CD4-positive, CD25-positive, alpha-beta regulatory T cell (primary cell): Measurements from ENCODE around the gene OR2A14. TPM values are rescaled to one million over a fixed set of nuclear protein-coding genes. Genes with fewer than 3 reads are reported as not detected.
A peak's percentile ranks its signal among the peaks of the same experiment; 100 is the strongest.

Experiments
- ATAC-seq, 2 donors: fragments of 150-1000 bp; cut with Tn5 transposase; one replicate each; pipeline ENCODE4 v1.10.0; 2021; ENCODE audit warnings: low read depth in 2 of 2, moderate number of reproducible peaks in 2 of 2, moderate library complexity in 1 of 2
- DNase-seq, 3 donors: peaks; one replicate each; pipeline versions ENCODE4 v3.0.0 to v3.0.0-alpha.2; 2012 to 2022; ENCODE audit warnings: mixed read lengths in 1 of 3
- H3K27ac ChIP-seq: one replicate; pipeline ENCODE4 v1.7.0; 2013; ENCODE audit warnings: mild to moderate bottlenecking, low read length; ENCODE audit not compliant: insufficient read depth, poor library complexity, severe bottlenecking
- H3K27me3 ChIP-seq: one replicate; pipeline ENCODE4 v1.7.0; 2013; ENCODE audit warnings: low read length; ENCODE audit not compliant: control insufficient read depth, insufficient read depth
- H3K36me3 ChIP-seq: one replicate; pipeline ENCODE4 v1.7.0; 2013; ENCODE audit warnings: mild to moderate bottlenecking, low read length, moderate library complexity; ENCODE audit not compliant: control insufficient read depth, insufficient read depth
- H3K4me1 ChIP-seq: 2 replicates; pipeline ENCODE4 v1.7.0; 2013; ENCODE audit warnings: mild to moderate bottlenecking, low read length; ENCODE audit not compliant: insufficient read depth, control insufficient read depth, poor library complexity, severe bottlenecking
- H3K4me3 ChIP-seq: one replicate; pipeline ENCODE4 v1.7.0; 2013; ENCODE audit warnings: low read depth, mild to moderate bottlenecking, low read length, moderate library complexity
- H3K9me3 ChIP-seq, 2 experiments: 1 replicate in 1 of 2; 2 replicates in 1 of 2; pipeline ENCODE4 v1.7.0; 2013; ENCODE audit warnings: low read length in 2 of 2, mild to moderate bottlenecking in 1 of 2, moderate library complexity in 1 of 2; ENCODE audit not compliant: control insufficient read depth in 2 of 2
- H3K27ac Mint-ChIP-seq, 3 donors: one replicate each; pipeline ENCODE4 v1.8.0; 2020 to 2022; ENCODE audit warnings: mild to moderate bottlenecking in 3 of 3, mixed read lengths in 3 of 3, moderate library complexity in 2 of 3
- H3K27me3 Mint-ChIP-seq: one replicate; pipeline ENCODE4 v1.8.0; 2022; ENCODE audit warnings: mild to moderate bottlenecking, mixed read lengths
- H3K36me3 Mint-ChIP-seq: one replicate; pipeline ENCODE4 v1.8.0; 2020; ENCODE audit warnings: mixed read lengths
- H3K4me1 Mint-ChIP-seq, 4 donors: one replicate each; pipeline ENCODE4 v1.8.0; 2020 to 2022; ENCODE audit warnings: mixed read lengths in 4 of 4, mild to moderate bottlenecking in 1 of 4
- H3K4me3 Mint-ChIP-seq, 4 donors: one replicate each; pipeline ENCODE4 v1.8.0; 2020 to 2022; ENCODE audit warnings: mild to moderate bottlenecking in 4 of 4, mixed read lengths in 4 of 4, moderate library complexity in 3 of 4
- H3K9me3 Mint-ChIP-seq, 7 donors: one replicate each; pipeline ENCODE4 v1.8.0; 2020 to 2022; ENCODE audit warnings: mixed read lengths in 7 of 7, mild to moderate bottlenecking in 3 of 7, moderate library complexity in 2 of 7
- polyA plus RNA-seq, 4 donors: library from polyadenylated mRNA; unstranded; fragments of 300-500 nt; fragmentation: Illumina TruSeq; gene quantifications; one replicate each; pipeline ENCODE4 v1.2.3, GENCODE V29; 2021
- total RNA-seq: library from RNA; stranded (reverse); gene quantifications from one replicate; pipeline ENCODE4 v1.2.3, GENCODE V29; 2022

OR2A14 gene
- total RNA-seq = not detected
- polyA plus RNA-seq = not detected

GRCh38 chr7:144122876-144123275 lies at the start of gene OR2A14:
OR2A14 (plus strand) TSS chr7:144123176; CDS start chr7:144129113, 5,937 bp downstream.
- ATAC-seq (no peak), DNase-seq (no peak)
- Histone ChIP-seq H3K4me3 (no peak within 1 kb of the TSS), H3K4me1 (no peaks in the 10 kb centered on the region), H3K36me3 (no peaks in the 10 kb centered on the region), H3K9me3 (no peaks in the 10 kb centered on the region), H3K27ac (no peak within 1 kb of the TSS), H3K27me3 (no peaks in the 10 kb centered on the region)
- Mint-ChIP-seq H3K27me3 (peaks cover 11% of the 10 kb centered on the region), H3K4me3 (no peak within 1 kb of the TSS), H3K9me3 (peaks cover 0 to 2% (median 0%) of the 10 kb centered on the region in 7 donors), H3K36me3 (peaks cover 3% of the 10 kb centered on the region), H3K4me1 (peaks cover 0 to 6% (median 0%) of the 10 kb centered on the region in 4 donors), H3K27ac (peak within 1 kb of the TSS in 2 of 3 donors; percentile 35 to 45)

- ATAC-seq = no peak
- peaks cover 7% of the 10 kb centered on the region for H3K27me3 Mint-ChIP-seq
Measured at GRCh38 chr7:144074374-144074773, 48.6 kb upstream of the OR2A14 start.

DNA sequence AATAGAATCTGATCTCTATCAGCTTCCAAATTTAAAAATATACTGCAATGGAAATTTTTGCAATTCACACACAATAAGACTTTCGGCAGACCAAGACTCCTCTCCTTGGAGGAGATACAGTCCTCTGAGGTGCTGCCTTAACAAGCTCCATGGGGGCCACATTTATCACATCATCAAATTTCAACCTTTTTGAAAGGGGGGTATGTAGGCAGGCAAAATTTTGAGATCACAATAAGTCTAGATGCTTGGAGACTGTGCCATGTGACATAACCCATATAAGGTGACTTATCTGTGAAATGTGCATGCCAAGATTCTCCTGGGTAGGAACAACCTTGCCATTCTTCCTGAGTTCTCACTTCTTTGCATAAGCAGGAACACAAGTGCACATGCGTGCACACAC lies 37.0 kb upstream of the OR2A14 start, which contains the start of gene OR2A12:
OR2A12 (plus strand) TSS at position 301 of the 400 bp plus-strand sequence. CDS start 8,830 bp downstream, outside the sequence.
- no peak for ATAC-seq
- H3K36me3 ChIP-seq = no peaks in the 10 kb centered on the region
- no peak for DNase-seq
- no peak within 1 kb of the TSS for H3K27ac Mint-ChIP-seq
- no peak within 1 kb of the TSS for H3K4me3 Mint-ChIP-seq
- H3K9me3 Mint-ChIP-seq = peaks cover 0 to 5% (median 1%) of the 10 kb centered on the region in 7 donors
- H3K9me3 ChIP-seq = peaks cover 0 to 3% of the 10 kb centered on the region in 2 experiments
- no peaks in the 10 kb centered on the region for H3K4me1 ChIP-seq
- no peaks in the 10 kb centered on the region for H3K27me3 ChIP-seq
- no peak within 1 kb of the TSS for H3K4me3 ChIP-seq
- H3K27ac ChIP-seq = no peak within 1 kb of the TSS
- no peaks in the 10 kb centered on the region for H3K4me1 Mint-ChIP-seq
- H3K36me3 Mint-ChIP-seq = no peaks in the 10 kb centered on the region
- no peaks in the 10 kb centered on the region for H3K27me3 Mint-ChIP-seq

More at GRCh38 chr7:144074374-144074773, 48.6 kb upstream of the OR2A14 start:
- no peak for DNase-seq
- H3K4me3 Mint-ChIP-seq = no peak overlapping the region
- Histone ChIP-seq H3K9me3 (no peaks in the 10 kb centered on the region), H3K36me3 (no peaks in the 10 kb centered on the region), H3K4me1 (no peaks in the 10 kb centered on the region), H3K27me3 (no peaks in the 10 kb centered on the region), H3K4me3 (no peak overlapping the region), H3K27ac (no peak overlapping the region)
- H3K36me3 Mint-ChIP-seq = no peaks in the 10 kb centered on the region
- no peak overlapping the region for H3K27ac Mint-ChIP-seq
- H3K4me1 Mint-ChIP-seq = no peaks in the 10 kb centered on the region
- no peaks in the 10 kb centered on the region for H3K9me3 Mint-ChIP-seq

DNA sequence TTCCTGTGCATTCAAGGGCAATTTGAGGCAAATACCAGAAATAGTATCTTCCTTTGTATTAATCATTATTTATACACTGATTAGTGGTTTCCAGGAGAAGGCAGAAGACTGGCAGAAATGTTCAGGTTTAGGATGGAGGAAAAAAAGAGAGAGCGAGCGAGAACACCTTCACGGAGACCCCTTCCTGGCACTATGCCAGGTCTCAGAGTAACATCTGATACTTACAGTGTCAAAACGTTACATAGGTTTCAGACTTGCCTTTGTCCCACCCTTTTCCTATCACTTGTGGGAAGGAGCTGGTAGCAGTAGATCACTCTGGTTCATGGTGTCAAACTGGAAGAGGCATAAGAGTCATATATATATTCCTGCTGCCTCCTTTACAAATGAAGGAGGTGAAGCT lies 36.2 kb upstream of the OR2A14 start:
- H3K36me3 Mint-ChIP-seq = no peaks in the 10 kb centered on the region
- H3K4me1 Mint-ChIP-seq = no peaks in the 10 kb centered on the region
- no peaks in the 10 kb centered on the region for H3K4me1 ChIP-seq
- H3K27ac ChIP-seq = no peak overlapping the region
- H3K4me3 ChIP-seq = no peak overlapping the region
- H3K27me3 ChIP-seq = no peaks in the 10 kb centered on the region
- peaks cover 0 to 3% of the 10 kb centered on the region in 2 experiments for H3K9me3 ChIP-seq
- no peak for ATAC-seq
- no peak for DNase-seq
- no peaks in the 10 kb centered on the region for H3K36me3 ChIP-seq
- H3K27me3 Mint-ChIP-seq = no peaks in the 10 kb centered on the region
- H3K9me3 Mint-ChIP-seq = peaks cover 0 to 8% (median 5%) of the 10 kb centered on the region in 7 donors
- no peak overlapping the region for H3K4me3 Mint-ChIP-seq
- no peak overlapping the region for H3K27ac Mint-ChIP-seq

- DNase-seq (no peak), ATAC-seq (no peak)
- Mint-ChIP-seq H3K27ac (no peak overlapping the region), H3K4me3 (no peak overlapping the region), H3K36me3 (no peaks in the 10 kb centered on the region), H3K4me1 (no peaks in the 10 kb centered on the region), H3K27me3 (no peaks in the 10 kb centered on the region), H3K9me3 (peaks cover 0 to 8% (median 5%) of the 10 kb centered on the region in 7 donors)
- H3K4me3 ChIP-seq = no peak overlapping the region
- H3K4me1 ChIP-seq = no peaks in the 10 kb centered on the region
- peaks cover 0 to 3% of the 10 kb centered on the region in 2 experiments for H3K9me3 ChIP-seq
- H3K36me3 ChIP-seq = no peaks in the 10 kb centered on the region
- H3K27ac ChIP-seq = no peak overlapping the region
- H3K27me3 ChIP-seq = no peaks in the 10 kb centered on the region
Measured at GRCh38 chr7:144087230-144087629, 35.7 kb upstream of the OR2A14 start.

DNA sequence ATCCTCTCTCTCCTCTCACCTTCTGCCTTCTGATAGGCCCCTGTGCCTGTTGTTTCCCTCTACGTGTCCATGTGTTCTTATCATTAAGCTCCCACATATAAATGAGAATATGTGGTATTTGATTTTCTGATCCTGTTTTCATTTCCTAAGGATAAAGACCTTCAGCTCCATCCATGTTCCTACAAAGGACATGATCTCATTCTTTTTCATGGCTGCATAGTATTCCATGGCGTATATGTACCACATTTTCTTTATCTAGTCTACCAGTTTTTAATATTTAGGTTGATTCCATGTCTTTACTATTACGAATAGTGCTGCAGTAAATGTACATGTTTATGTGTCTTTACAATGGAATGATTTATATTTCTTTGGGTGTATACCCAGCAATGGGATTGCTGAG lies 32.3 kb upstream of the OR2A14 start:
- no peaks in the 10 kb centered on the region for H3K4me1 ChIP-seq
- H3K9me3 ChIP-seq = peaks cover 0 to 3% of the 10 kb centered on the region in 2 experiments
- H3K36me3 ChIP-seq = no peaks in the 10 kb centered on the region
- H3K4me1 Mint-ChIP-seq = no peaks in the 10 kb centered on the region
- no peak overlapping the region for H3K4me3 Mint-ChIP-seq
- H3K27ac Mint-ChIP-seq = no peak overlapping the region
- H3K9me3 Mint-ChIP-seq = peaks cover 0 to 8% (median 5%) of the 10 kb centered on the region in 7 donors
- H3K27me3 ChIP-seq = peaks cover 2% of the 10 kb centered on the region
- H3K27me3 Mint-ChIP-seq = no peaks in the 10 kb centered on the region
- DNase-seq (no peak), ATAC-seq (no peak)
- no peaks in the 10 kb centered on the region for H3K36me3 Mint-ChIP-seq
- no peak overlapping the region for H3K4me3 ChIP-seq
- no peak overlapping the region for H3K27ac ChIP-seq

GRCh38 chr7:144098776-144099175 lies 24.2 kb upstream of the OR2A14 start:
- no peaks in the 10 kb centered on the region for H3K4me1 ChIP-seq
- ATAC-seq = no peak
- Mint-ChIP-seq H3K27ac (no peak overlapping the region), H3K4me1 (peaks cover 0 to 2% (median 0%) of the 10 kb centered on the region in 4 donors), H3K27me3 (peaks cover 21% of the 10 kb centered on the region), H3K4me3 (no peak overlapping the region), H3K9me3 (peaks cover 0 to 3% (median 0%) of the 10 kb centered on the region in 7 donors), H3K36me3 (no peaks in the 10 kb centered on the region)
- no peak for DNase-seq
- H3K9me3 ChIP-seq = no peaks in the 10 kb centered on the region
- H3K27ac ChIP-seq = no peak overlapping the region
- H3K4me3 ChIP-seq = no peak overlapping the region
- peaks cover 7% of the 10 kb centered on the region for H3K27me3 ChIP-seq
- H3K36me3 ChIP-seq = no peaks in the 10 kb centered on the region

GRCh38 chr7:144100607-144101006 lies 22.4 kb upstream of the OR2A14 start:
- Histone ChIP-seq H3K4me1 (no peaks in the 10 kb centered on the region), H3K9me3 (no peaks in the 10 kb centered on the region), H3K4me3 (no peak overlapping the region), H3K27ac (no peak overlapping the region), H3K36me3 (no peaks in the 10 kb centered on the region), H3K27me3 (peaks cover 5% of the 10 kb centered on the region)
- H3K4me1 Mint-ChIP-seq = peaks cover 0 to 2% (median 0%) of the 10 kb centered on the region in 4 donors
- H3K4me3 Mint-ChIP-seq = no peak overlapping the region
- no peak for DNase-seq
- peaks cover 21% of the 10 kb centered on the region for H3K27me3 Mint-ChIP-seq
- H3K27ac Mint-ChIP-seq = no peak overlapping the region
- ATAC-seq = no peak
- peaks cover 0 to 2% (median 0%) of the 10 kb centered on the region in 7 donors for H3K9me3 Mint-ChIP-seq
- no peaks in the 10 kb centered on the region for H3K36me3 Mint-ChIP-seq
